ENCODE measurements around the gene S1PR1.
"Not testable (repeated sequence)": the region's sequence is repeated elsewhere in the genome, so short reads cannot be mapped to it uniquely, and the experiment has no call there.

S1PR1 gene

GRCh38 chr1:101219924-101220870 lies 16.6 kb upstream of the S1PR1 start:
- DNase-seq (ENCODE audit: low read depth in 1 of 2, low spot score in 1 of 2) = no peak

DNA sequence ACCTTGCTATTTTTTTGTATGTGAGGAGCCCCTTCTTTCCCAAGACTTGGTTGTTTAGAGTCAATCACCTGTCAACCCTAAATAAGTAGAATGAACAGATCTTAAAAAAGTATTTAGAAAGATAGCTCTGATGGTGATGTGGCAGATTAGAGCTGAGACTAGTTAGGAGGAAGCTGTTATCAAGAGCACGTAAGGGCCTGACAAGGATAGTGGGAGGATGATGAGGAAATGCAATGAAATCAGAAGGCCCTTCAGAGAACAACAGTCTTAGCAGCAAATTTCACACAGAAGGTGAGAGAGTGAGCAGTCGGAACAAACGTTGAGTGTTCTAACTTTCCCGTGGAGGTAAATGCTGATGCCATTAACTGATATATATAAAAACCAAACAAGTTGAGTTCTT lies 15.9 kb upstream of the S1PR1 start:
- DNase-seq (ENCODE audit: low read depth in 1 of 2, low spot score in 1 of 2) = no peak

DNA sequence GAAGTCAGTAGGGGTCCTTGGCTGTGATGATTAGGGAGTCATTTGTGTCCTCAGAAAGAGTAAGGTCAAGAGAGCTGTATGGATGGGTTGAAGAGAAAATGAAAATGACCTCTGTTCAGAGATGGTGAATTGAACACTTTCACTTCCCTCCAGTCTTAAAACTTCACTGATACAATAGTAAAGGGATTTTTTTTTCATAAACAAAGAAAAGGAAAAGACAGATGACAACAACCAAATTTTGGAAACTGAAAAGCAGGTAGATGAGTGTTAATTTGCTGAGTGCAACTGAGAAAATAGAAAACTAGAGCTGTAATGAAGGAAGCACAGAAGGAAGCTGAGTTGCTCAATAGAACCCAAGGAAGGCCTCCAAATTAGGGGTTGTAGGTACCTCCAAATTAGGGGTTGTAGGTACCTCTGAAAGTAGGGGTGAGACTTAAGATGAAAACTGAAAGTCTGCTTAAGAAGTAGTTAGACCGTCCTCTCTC lies 14.8 kb upstream of the S1PR1 start:
- DNase-seq (ENCODE audit: low read depth in 1 of 2, low spot score in 1 of 2) = no peak

GRCh38 chr1:101227837-101228236 lies 9.0 kb upstream of the S1PR1 start:
- no peak for DNase-seq (ENCODE audit: low read depth in 1 of 2, low spot score in 1 of 2)

DNA sequence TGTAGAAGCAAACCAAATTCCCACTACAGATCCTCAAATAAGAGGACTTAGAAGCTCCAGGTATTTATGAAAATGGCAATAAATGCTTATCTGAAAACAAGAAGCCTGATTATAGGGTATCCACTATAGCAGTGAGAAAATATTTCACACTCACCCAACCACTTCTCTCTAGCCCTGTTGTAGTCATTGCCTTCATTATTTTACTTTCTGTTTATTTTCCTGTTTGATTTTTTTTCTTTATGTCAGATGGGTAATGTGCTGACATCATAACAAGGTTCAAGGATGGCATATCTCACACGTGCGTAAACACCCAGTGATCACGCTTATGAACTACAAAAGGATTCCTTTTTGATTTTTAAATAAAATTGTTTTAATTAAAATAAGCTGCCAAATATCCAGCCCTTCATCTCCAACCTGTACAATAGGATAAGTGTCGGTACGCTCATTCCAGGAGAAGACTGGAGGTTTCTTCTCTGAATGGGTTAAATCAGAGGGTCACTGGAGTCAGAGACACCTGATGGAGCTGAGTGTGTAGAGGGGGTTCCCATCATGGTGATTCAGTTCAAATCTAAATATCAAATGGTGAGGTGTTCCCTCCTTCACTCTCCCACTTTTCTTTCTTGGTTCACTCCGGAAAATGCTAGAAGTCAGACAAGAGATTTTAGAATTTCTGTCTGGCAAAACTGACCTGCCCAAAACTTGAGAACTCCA lies 8.2 kb upstream of the S1PR1 start:
- no peak for DNase-seq (ENCODE audit: low read depth in 1 of 2, low spot score in 1 of 2)

GRCh38 chr1:101232182-101232581 lies 4.6 kb upstream of the S1PR1 start:
- DNase-seq (ENCODE audit: low read depth in 1 of 2, low spot score in 1 of 2) = not testable (repeated sequence)

- no peak for DNase-seq (ENCODE audit: low read depth in 1 of 2, low spot score in 1 of 2)
These were observed 3.3 kb upstream of the S1PR1 start for GRCh38 chr1:101233495-101233894.

GRCh38 chr1:101235216-101235695 lies 1.6 kb upstream of the S1PR1 start:
- DNase-seq (ENCODE audit: low read depth in 1 of 2, low spot score in 1 of 2) = peak in 1 of 2 donors; percentile 11

GRCh38 chr1:101235696-101236515 lies 913 bp upstream of the S1PR1 start:
- peak; percentile 47 to 54 for DNase-seq (ENCODE audit: low read depth in 1 of 2, low spot score in 1 of 2)

- DNase-seq (ENCODE audit: low read depth in 1 of 2, low spot score in 1 of 2) = peak in 1 of 2 donors; percentile 6
These were observed 514 bp downstream of the S1PR1 start for GRCh38 chr1:101237229-101237837.

GRCh38 chr1:101238031-101238628 lies 1.3 kb downstream of the S1PR1 start:
- peak; percentile 40 to 51 for DNase-seq (ENCODE audit: low read depth in 1 of 2, low spot score in 1 of 2)

- peak; percentile 78 to 85 for DNase-seq (ENCODE audit: low read depth in 1 of 2, low spot score in 1 of 2)
These were observed 1.9 kb downstream of the S1PR1 start for GRCh38 chr1:101238681-101239094.

DNA sequence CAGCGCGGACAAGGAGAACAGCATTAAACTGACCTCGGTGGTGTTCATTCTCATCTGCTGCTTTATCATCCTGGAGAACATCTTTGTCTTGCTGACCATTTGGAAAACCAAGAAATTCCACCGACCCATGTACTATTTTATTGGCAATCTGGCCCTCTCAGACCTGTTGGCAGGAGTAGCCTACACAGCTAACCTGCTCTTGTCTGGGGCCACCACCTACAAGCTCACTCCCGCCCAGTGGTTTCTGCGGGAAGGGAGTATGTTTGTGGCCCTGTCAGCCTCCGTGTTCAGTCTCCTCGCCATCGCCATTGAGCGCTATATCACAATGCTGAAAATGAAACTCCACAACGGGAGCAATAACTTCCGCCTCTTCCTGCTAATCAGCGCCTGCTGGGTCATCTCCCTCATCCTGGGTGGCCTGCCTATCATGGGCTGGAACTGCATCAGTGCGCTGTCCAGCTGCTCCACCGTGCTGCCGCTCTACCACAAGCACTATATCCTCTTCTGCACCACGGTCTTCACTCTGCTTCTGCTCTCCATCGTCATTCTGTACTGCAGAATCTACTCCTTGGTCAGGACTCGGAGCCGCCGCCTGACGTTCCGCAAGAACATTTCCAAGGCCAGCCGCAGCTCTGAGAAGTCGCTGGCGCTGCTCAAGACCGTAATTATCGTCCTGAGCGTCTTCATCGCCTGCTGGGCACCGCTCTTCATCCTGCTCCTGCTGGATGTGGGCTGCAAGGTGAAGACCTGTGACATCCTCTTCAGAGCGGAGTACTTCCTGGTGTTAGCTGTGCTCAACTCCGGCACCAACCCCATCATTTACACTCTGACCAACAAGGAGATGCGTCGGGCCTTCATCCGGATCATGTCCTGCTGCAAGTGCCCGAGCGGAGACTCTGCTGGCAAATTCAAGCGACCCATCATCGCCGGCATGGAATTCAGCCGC lies 2.5 kb downstream of the S1PR1 start:
- DNase-seq (ENCODE audit: low read depth in 1 of 2, low spot score in 1 of 2) = peak in 1 of 2 donors; percentile 26

- DNase-seq (ENCODE audit: low read depth in 1 of 2, low spot score in 1 of 2) = no peak
These were observed 3.2 kb downstream of the S1PR1 start for GRCh38 chr1:101240041-101240430.

DNA sequence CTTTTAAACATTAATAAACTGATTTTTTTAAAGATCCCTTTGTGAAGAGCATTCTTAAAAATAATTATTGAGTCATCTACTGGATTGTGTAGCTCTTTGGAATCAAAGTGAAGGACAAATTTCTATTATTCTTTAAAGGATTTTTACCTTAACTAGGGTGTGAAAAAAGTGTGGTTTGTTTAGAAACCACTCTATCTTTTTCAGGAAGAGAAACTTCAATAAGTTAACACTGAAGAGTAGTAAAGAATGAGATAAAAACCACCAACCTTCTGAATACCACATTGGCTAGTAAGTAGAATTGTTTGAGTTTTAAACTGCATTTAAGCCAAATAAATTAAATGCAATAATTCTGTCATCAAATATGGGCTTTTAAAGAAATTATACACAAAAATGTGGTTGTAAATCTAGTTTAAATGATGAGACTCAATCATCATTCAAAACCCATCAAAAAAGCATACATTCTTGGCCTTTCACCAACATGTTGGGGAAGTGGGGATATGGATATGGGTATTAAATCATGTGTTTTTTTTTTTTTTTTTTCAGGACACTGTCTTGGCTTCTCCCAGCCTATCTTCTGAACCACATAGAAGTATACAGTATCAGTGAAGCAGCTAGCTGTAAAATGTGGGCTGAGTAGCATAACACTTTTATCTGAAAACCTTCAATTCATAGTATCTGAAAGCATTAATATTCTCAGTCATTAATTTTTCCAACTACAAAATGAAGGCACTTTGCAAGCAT lies 4.8 kb downstream of the S1PR1 start:
- DNase-seq (ENCODE audit: low read depth in 1 of 2, low spot score in 1 of 2) = no peak

DNA sequence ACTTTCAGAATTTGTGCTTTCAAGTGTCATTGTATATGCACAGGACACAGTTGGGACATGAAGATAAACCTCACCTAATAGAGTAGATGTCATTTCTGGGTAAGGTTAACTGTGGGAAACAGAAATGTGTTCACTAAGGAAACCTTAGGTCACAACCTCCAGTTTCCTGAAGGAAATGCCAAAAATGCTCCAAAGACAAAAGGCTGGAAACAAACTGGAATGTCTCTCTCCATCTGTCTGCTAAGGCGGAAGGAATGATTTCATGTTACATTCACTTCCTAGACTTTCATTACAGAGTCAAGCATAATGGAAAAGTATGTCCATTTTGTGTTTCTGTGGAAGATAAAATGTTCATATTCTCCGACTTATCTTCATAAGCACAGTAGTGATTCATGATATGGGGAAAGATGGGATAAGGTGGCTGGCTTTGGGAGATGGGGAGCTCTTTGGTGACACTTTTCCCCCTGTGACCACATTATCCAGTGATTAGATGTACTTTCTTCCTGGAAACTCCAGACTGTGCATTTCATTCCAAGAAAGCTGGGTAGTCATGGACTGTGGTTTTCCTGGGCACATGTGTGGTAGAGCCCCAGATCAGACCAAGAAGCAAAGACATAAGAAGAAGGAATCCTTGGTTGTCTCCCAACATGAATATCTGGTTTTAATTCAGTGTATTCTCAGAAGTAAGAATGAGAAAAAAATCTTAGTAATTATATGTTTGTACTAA lies 5.7 kb downstream of the S1PR1 start:
- no peak for DNase-seq (ENCODE audit: low read depth in 1 of 2, low spot score in 1 of 2)

GRCh38 chr1:101243751-101244150 lies 6.9 kb downstream of the S1PR1 start:
- no peak for DNase-seq (ENCODE audit: low read depth in 1 of 2, low spot score in 1 of 2)

GRCh38 chr1:101244842-101245241 lies 8.0 kb downstream of the S1PR1 start:
- DNase-seq (ENCODE audit: low read depth in 1 of 2, low spot score in 1 of 2) = no peak

All from activated T-helper 1 cell treated with anti-CD3 and anti-CD28 coated beads, Interleukin-2, amount 50 U/mL, for 16 hours (primary cell).